Panc1 (cell line): ENCODE results near the gene NKRF. TPM values are rescaled to one million over a fixed set of nuclear protein-coding genes. Genes with fewer than 3 reads are reported as not detected.

ENCODE experiments used
- ATAC-seq: fragments of 200-7000 bp; cut with Tn5 transposase; 2 replicates; pipeline ENCODE4 v1.9.1; 2020; ENCODE audit warnings: mild to moderate bottlenecking, moderate library complexity
- BruUV-seq: library from RNA; stranded (reverse); fragments of 400-500 nt; replicated peaks from 2 replicates; lab custom pipeline; 2021; lab: Mats Ljungman, UMichigan
- CTCF ChIA-PET: fragments of 300-600 bp; sonication (Branson Sonifier 250); formaldehyde crosslinking; loops from one replicate; lab custom pipeline; 2022; ENCODE audit warnings: antibody characterized with exemption; lab: Charles Lee
- POLR2A ChIA-PET: fragments of 300-600 bp; sonication (Branson Sonifier 250); formaldehyde crosslinking; loops from one replicate; lab custom pipeline; 2022; ENCODE audit warnings: antibody characterized with exemption; lab: Charles Lee
- DNase-seq: peaks from one replicate; pipeline ENCODE4 v3.0.0-alpha.2; 2010; ENCODE audit warnings: low read depth, low spot score
- H3K27ac ChIP-seq: 2 replicates; pipeline ENCODE4 v1.5.1; 2011; ENCODE audit warnings: mild to moderate bottlenecking, low read length, inconsistent platforms
- H3K27me3 ChIP-seq: fragments of 200-500 bp; sonication (Bioruptor generic); 2 replicates; pipeline ENCODE4 v1.6.0; 2014; ENCODE audit warnings: low read length, inconsistent platforms; ENCODE audit not compliant: control insufficient read depth, insufficient read depth
- H3K36me3 ChIP-seq: fragments of 200-500 bp; sonication (Bioruptor generic); 2 replicates; pipeline ENCODE4 v1.5.1; 2014; ENCODE audit warnings: inconsistent platforms, mild to moderate bottlenecking, low read length, moderate library complexity; ENCODE audit not compliant: control insufficient read depth, insufficient read depth
- H3K4me1 ChIP-seq: 2 replicates; pipeline ENCODE4 v1.5.1; 2011; ENCODE audit warnings: inconsistent platforms, mild to moderate bottlenecking, low read length, moderate library complexity; ENCODE audit not compliant: control insufficient read depth, insufficient read depth
- H3K4me3 ChIP-seq, 2 experiments: 2 replicates each; pipeline ENCODE4 v1.5.1; 2011 to 2012; ENCODE audit warnings: low read depth in 2 of 2, low read length in 2 of 2, mild to moderate bottlenecking in 2 of 2, inconsistent platforms in 1 of 2, moderate library complexity in 1 of 2
- H3K9me3 ChIP-seq: fragments of 200-500 bp; sonication (Bioruptor generic); 2 replicates; pipeline ENCODE4 v1.5.1; 2014; ENCODE audit warnings: low read depth, mild to moderate bottlenecking, inconsistent platforms, low read length, moderate library complexity; ENCODE audit not compliant: control insufficient read depth, insufficient read depth
- CTCF ChIP-seq: fragments of 450-650 bp; IDR thresholded peaks from 2 replicates; pipeline ENCODE4 v1.5.1; 2017; ENCODE audit warnings: mild to moderate bottlenecking
- POLR2AphosphoS5 ChIP-seq: IDR thresholded peaks from 2 replicates; pipeline ENCODE4 v1.6.1; 2012; ENCODE audit warnings: mild to moderate bottlenecking, low read depth, low read length, moderate library complexity
- REST ChIP-seq, 2 experiments: IDR thresholded peaks; 2 replicates each; pipeline ENCODE4 v1.6.1; 2011 to 2012; ENCODE audit warnings: low read depth in 2 of 2, control low read depth in 1 of 2, low read length in 1 of 2, mild to moderate bottlenecking in 1 of 2, moderate library complexity in 1 of 2; ENCODE audit not compliant: insufficient read depth in 1 of 2
- SIN3A ChIP-seq: IDR thresholded peaks from 2 replicates; pipeline ENCODE4 v1.6.1; 2012; ENCODE audit warnings: low read depth, mild to moderate bottlenecking, low read length, moderate library complexity, borderline replicate concordance; ENCODE audit not compliant: insufficient read depth
- TCF7L2 ChIP-seq: IDR thresholded peaks from 2 replicates; pipeline ENCODE4 v1.6.1; 2011; ENCODE audit warnings: mild to moderate bottlenecking, low read depth, low read length, inconsistent platforms
- in situ Hi-C: cut with HindIII; loops from 2 replicates; pipeline ENCODE4 v1.10.0; 2016; ENCODE audit warnings: low sequenced_read_pairs, low pct_unique_long_range_greater_than_20kb
- intact Hi-C: fragments of 100-400 bp; cut with micrococcal nuclease; formaldehyde crosslinking; loops from one replicate; pipeline ENCODE4 v1.10.0; 2022; ENCODE audit not compliant: unreplicated experiment
- total RNA-seq: library from RNA; stranded (reverse); gene quantifications from one replicate; pipeline ENCODE4 v1.2.1, GENCODE V29; 2021; ENCODE audit not compliant: unreplicated experiment

Gene NKRF
- total RNA-seq, 1 experiment from 2014 or later, result 25.5 TPM

GRCh38 chrX:119646515-119646914 is 40.3 kb upstream of the NKRF start:
- ChIA-PET CTCF (no interaction called here), POLR2A (no interaction called here)
- DNase-seq (no peak), ATAC-seq (no peak)
- in situ Hi-C loops (no loop called here), intact Hi-C loops (no loop called here)
- Histone ChIP-seq H3K27me3 (no peaks in the 10 kb centered on the region), H3K4me1 (no peaks in the 10 kb centered on the region), H3K27ac (no peak overlapping the region), H3K36me3 (no peaks in the 10 kb centered on the region; the same call in 1 of the 2 replicates), H3K9me3 (no peaks in the 10 kb centered on the region), H3K4me3 (no peak overlapping the region)
- TF ChIP-seq POLR2AphosphoS5 (no peak), SIN3A (no peak), TCF7L2 (no peak), CTCF (no peak), REST (IDR thresholded peaks at IDR 0.05; ENCODE audit: insufficient read depth in 1 of 2, low read depth in 2 of 2, low read length in 1 of 2) (no peak)
- BruUV-seq, result no TSS peak

- POLR2A ChIA-PET, result interaction anchor here (0.6 to 0.7 kb wide), 2 partner anchors 24 to 317 kb away, joined by 3 to 4 read pairs; no protein-coding TSS in a partner anchor
- DNase-seq (no peak), ATAC-seq (no peak)
- TF ChIP-seq SIN3A (no peak), CTCF (no peak), REST (IDR thresholded peaks at IDR 0.05; ENCODE audit: insufficient read depth in 1 of 2, low read depth in 2 of 2, low read length in 1 of 2) (no peak), TCF7L2 (no peak), POLR2AphosphoS5 (no peak)
- intact Hi-C loops, result no loop called here
- Histone ChIP-seq H3K9me3 (no peaks in the 10 kb centered on the region), H3K4me1 (no peaks in the 10 kb centered on the region), H3K27me3 (no peaks in the 10 kb centered on the region), H3K36me3 (no peaks in the 10 kb centered on the region), H3K4me3 (no peak overlapping the region), H3K27ac (no peak overlapping the region)
- CTCF ChIA-PET, result no interaction called here
- BruUV-seq, result no TSS peak
- in situ Hi-C loops, result no loop called here
Measured at GRCh38 chrX:119643696-119644095, 37.5 kb upstream of the NKRF start.
